HL-60 (cell line): ENCODE data around the gene SUN5.

Source experiments
- CTCF ChIP-seq: IDR thresholded peaks from one replicate; pipeline ENCODE4 v1.5.1; 2011; ENCODE audit warnings: low read length, control low read depth, inconsistent platforms; ENCODE audit not compliant: insufficient read depth
- GABPA ChIP-seq: IDR thresholded peaks from 2 replicates; pipeline ENCODE4 v1.6.1; 2012; ENCODE audit warnings: low read depth
- POLR2AphosphoS5 ChIP-seq: IDR thresholded peaks from 2 replicates; pipeline ENCODE4 v1.6.1; 2012; ENCODE audit warnings: low read depth
- REST ChIP-seq: IDR thresholded peaks from 2 replicates; pipeline ENCODE4 v1.6.1; 2012; ENCODE audit warnings: low read depth; ENCODE audit not compliant: insufficient replicate concordance
- SPI1 ChIP-seq: IDR thresholded peaks from 2 replicates; pipeline ENCODE4 v1.6.1; 2012; ENCODE audit warnings: low read depth, mild to moderate bottlenecking, borderline replicate concordance

GRCh38 chr20:32945710-32946221, 58.5 kb downstream of the SUN5 start:
- no peak for TF ChIP-seq POLR2AphosphoS5
- TF ChIP-seq CTCF = peak; percentile 41
- no peak for TF ChIP-seq GABPA
- no peak for TF ChIP-seq REST
- no peak for TF ChIP-seq SPI1
